Epithelial cell of prostate (primary cell): ENCODE data around the gene HERC3.

Experiments
- DNase-seq: peaks from one replicate; pipeline ENCODE4 v3.0.0-alpha.2; 2011; ENCODE audit warnings: low read depth, low spot score
- H3K27ac ChIP-seq: fragments of 450-650 bp; 2 replicates; pipeline ENCODE4 v1.5.1; 2017; ENCODE audit warnings: mild to moderate bottlenecking

HERC3 gene

DNA sequence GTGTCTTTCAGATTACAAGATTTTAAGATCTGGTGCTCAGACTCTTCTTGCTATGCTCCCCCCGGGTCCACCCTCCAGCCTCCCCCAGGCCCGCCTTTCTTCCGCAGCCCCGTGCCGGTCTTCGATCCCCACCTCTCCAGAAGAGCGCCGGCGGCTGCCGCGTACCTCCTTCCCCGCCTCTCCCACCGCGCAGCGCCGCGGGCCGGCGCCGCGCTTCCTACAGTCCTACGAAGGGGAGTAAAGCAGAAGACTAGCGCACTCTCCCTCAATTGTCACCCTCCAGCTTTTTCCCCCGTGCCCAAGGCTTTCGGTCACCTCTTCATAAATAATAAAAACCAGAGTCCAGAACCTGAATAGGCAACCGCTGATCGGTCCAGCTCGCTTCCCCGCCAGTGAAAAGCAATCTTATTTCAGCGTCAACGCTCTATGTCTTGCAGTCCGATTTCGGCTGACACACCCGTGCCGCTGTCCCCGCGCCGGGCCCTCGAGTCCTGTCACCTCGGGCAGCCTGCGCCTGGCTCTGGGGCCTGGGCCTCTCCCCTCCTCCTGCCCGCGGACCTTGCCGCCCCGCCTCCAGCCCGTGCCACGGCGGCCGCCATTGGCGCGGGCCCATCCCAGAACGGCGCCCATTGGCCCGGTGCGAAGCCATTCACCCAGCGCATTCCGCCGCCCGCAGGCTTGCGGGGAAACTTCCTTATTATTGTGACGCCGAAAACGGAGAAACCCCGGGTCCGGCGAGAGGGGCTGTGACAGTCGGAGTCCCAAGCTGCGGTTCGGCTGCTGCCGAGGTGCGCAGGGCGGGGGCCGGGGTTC lies at the start of gene HERC3:
TSS of gene HERC3 (plus strand) at position 694 of the 813 bp plus-strand sequence. CDS start 13,344 bp downstream, outside the sequence.
- DNase-seq: no peak
- H3K27ac ChIP-seq: peak within 1 kb of the TSS; percentile 81

DNA sequence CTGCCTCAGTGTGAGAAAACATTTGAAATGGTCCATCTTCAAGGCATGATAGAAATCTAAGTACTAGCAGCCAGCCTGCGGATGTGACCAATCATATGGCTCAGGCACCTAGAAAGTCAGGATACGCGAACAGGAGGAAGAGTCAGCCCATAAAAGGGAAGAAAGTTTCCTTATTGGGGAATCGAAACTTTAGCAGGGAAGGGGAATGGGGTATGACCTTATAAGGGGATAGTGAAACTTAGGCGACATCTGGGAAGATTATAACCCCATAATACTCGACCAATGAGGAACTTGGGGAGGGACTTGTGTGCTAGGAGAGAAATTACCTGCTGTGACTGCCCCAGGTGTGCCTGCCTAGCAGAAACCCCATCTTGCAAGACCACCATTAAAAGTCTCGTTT lies 42.5 kb upstream of the HERC3 start:
- H3K27ac ChIP-seq: no peak overlapping the region
- no peak for DNase-seq

DNA sequence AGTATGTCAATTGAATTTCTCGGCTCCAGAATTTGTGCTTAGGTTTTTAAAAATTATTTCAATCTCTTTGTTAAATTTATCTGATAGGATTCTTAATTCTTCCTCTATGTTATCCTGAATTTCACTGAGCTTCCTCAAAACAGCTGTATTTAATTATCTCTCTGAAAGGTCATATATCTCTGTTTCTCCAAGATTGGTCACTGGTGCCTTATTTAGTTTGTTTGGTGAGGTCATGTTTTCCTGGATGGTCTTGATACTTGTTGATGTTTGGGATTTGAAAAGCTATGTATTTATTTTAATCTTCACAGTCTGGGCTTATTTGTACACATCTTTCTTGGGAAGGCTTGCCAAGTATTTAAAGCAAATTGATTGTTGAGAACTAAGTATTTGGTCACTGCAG lies 24.7 kb upstream of the HERC3 start:
- no peak overlapping the region for H3K27ac ChIP-seq
- no peak for DNase-seq

DNA sequence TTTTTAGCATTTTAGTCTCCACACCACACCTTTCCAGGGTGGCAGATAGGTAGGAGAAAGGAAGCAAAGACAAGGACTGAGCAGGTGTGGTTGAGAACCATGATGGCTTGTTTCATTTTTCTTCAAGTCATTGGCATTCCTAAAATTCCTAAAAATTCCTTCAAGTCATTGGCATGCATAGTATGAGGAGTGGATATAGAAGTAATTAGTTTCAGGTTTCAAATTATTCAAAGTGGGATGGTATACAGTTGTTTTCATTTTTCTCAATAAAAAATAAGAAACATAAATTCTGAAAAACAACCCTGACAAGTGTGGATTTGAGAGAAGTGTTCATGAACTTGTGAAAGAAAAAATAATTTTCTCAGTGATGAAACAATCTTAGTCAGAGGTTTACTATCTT lies 22.3 kb upstream of the HERC3 start:
- H3K27ac ChIP-seq: no peak overlapping the region
- no peak for DNase-seq

DNA sequence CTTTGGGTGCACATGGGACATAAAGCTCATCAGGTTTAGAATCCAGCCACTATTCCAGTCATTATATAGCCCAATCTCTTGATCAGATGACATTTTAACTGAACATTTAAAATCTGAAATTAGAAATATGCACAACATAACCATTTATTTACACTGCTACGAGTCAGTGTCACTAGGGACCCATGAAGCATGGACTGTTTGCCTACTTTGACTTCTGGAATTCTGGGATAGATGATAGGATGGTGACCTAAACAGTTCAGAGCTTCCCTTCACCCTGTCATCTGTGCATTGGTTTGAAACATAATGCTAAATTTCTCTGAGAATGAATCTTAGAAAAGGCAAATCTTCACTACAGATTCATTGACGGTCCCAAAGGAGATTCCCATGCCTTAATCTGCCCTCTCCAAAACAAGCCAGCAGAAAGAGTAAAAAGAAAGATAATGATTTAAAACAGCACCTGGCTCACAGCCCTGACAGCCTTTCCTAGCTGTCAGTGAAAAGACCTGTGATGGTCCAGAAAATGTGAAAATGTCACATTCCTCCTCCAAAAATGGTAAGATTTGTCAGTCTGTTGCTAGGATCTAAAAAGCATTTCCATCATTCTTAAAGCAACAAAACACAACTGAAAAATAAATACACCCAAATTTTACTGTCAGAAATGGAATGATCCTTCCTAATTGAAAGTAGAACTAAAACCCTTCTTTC lies 18.9 kb upstream of the HERC3 start:
- no peak overlapping the region for H3K27ac ChIP-seq
- no peak for DNase-seq

DNA sequence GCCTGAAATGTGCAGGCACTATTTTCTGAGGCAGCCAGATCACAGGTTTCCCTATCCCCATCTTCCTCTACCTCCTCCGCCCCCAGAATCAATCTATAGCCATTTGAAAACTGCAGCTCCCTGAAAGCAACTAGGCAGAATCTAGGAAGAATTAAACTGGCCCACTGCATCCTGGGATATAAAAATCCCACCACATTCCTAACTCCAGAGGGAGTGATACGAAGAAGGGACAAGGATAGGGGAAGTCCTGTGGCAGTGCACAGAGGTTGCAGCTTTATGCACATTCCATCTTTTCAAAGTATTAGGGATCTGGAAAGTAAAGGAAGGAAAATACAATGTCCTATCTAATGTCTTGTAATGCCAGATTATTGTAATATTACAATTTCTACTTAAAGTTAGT lies 18.3 kb upstream of the HERC3 start:
- DNase-seq: no peak
- no peak overlapping the region for H3K27ac ChIP-seq

DNA sequence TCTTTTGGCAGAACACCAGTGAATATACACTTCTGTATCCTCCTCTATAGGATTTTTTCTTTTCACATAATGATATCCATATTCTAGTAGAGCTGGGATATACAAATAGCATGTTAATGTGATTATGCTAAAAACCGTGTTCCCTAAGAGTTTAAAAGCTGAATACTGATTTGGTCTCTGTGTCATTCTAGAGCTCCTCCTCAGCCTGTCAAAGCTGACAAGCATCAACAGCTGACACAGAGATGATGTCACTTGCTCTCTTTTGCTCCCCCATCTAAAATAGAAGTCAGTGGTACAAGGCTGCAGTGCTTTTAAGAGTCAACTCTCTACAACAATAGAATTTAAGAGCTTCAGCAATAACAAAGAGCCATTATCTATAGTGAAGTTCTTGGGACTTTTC lies 17.1 kb upstream of the HERC3 start:
- DNase-seq: no peak

DNA sequence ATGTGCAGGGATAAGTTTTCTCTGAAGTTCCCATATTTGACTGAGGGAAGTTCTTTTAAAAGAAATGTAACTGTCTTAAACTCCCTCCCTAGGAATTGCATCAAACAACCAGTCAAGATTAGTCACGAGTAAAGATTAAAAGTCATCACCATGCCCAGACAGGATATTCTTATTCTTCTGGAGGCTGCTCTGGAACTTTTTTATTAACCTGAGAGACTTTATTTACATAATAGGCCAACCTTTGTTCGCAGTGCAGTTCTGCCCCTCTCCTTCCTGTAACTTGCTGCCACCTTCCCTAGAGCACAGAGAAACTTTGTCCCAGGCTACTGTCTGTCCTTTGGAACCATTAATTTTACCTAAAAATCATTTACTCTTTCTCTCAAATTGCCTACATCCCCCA lies 9.8 kb upstream of the HERC3 start:
- H3K27ac ChIP-seq: peak overlapping the region; percentile 58
- no peak for DNase-seq

More for the DNA sequence above, 17.1 kb upstream of the HERC3 start:
- no peak overlapping the region for H3K27ac ChIP-seq

DNA sequence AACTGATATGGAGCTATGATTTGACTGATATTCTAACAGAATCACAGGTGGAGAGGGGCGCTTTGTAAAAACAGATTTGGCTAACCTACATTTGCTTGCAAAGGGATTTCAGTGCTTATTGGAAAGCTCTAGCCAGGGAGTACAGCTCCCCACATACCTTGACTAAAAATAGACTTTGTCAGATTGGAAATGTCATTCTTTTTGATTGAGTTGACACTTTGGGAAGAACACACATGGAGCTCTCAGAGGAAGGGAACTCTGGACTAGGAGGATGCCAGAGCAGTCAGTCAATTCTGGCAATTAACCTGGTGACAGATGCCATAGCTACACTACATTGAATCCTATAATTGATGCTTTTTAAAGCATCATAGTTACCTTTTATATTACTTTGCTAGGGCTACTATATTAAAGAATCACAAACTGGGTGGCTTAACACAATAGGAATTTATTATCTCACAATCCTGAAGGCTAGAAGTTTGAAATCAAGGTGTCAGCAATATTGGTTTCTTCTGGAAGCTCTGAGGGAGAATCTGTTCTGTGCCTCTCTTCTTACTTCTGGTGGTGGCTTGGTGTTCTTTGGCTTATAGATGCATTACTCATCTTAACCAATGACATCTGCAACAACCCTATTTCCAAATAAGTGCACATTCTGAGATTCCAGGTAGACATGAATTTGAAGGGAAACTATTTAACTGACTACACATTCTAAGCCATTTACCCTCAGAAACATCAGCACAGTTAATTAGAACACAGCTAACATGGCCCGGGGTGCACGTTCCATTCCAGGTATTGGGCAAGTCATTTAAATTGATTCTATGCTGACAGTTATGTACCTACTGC lies 8.4 kb upstream of the HERC3 start:
- no peak overlapping the region for H3K27ac ChIP-seq
- no peak for DNase-seq

DNA sequence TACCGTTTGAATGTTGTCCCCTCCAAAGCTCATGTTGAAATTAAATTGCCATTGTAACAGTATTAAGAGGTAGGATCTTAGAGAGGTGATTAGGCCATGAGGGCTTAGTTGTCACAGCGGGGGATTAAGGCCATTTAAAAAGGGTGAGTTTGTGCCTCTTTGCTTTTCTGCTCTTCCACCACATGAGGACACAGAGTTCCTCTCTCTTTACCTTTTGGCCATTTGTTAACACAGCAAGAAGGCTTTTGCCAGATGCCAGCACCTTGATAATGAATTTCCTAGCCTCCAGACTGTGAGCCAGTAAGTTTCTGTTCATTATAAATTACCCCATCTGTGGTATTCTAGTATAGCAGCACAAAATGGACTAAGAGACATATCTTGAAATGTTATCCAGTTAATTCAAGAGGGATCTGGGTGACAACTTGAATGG lies 7.8 kb upstream of the HERC3 start:
- no peak overlapping the region for H3K27ac ChIP-seq
- DNase-seq: no peak

DNA sequence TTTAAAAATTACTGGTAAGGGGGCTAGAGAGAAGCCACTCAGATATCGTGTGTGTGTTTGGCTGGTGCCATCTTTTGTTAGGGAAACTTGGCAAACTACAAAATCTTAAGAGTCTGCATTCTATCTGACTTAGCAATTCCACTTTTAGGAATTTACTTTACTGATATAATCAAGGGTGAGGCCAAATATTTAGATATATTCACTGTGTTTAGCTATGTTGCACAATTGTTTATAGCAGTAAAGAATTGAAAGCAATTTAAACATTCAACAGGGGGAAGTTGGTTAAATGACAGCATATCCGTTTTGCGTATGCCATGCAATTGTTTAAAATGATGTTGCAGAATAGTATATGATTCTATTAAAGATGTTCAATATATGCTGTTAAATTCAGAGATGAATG lies 6.4 kb upstream of the HERC3 start:
- no peak for DNase-seq

DNA sequence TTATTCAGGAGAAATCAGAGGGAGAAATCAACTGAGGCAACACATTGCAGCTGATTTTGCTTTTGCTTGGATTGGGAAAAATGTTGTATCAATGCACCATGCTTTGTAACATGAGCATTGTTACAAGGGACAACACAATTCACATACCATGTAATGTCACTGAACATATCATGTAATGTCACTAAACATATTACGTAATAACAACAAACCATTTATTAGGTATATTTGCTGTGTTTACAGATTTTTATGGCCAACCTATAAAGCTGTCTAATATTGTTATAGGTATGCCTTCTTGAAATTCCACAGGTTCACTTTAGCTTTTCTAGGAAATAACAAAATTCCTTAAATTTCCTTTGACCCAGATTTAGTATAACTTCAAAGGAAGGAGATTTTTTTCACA lies 5.0 kb upstream of the HERC3 start:
- H3K27ac ChIP-seq: no peak overlapping the region
- no peak for DNase-seq

More for the DNA sequence above, 6.4 kb upstream of the HERC3 start:
- no peak overlapping the region for H3K27ac ChIP-seq

DNA sequence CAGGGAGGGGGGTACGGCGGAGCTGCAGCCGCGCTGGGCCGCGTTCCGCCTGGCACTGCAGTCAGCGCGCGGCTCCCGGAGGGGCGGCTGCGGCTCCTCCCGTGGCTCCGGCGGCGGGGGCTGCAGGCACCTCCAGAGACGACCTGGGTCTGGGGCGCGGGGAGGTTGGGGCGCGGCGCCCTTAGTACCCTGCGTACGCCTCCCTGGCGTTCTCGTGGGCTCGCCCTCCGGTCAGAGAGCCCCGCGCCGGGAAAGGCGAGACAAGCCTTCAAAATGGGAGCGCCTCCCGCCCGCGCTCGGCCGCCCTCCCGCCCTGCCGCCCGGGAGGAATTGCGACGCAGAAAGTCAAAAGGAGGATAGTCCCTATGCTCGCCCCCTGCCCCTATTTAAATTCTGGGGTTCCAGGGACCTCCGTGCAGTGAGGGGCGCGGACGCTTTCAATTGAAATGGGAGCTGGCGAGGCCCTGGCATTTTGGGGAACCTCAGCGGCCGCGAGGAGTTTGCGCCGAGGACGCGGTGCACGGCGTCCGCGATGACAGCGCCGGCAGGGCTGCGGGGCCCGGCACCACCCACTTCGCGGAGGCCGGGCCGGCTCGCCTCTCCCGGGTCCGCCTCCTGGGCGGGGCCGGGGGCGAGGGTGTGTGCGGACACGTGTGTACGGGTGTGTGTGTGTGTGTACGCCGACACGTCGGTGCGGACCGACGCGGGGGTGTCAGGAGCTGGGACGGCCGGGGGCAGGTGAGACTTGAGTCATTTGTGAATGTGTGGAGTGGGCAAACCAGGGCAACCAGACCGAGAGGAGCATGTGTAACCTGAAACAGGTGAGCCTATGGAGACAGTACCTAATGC lies 544 bp downstream of the HERC3 start:
- peak overlapping the region; percentile 81 for H3K27ac ChIP-seq
- DNase-seq: peak; percentile 97

DNA sequence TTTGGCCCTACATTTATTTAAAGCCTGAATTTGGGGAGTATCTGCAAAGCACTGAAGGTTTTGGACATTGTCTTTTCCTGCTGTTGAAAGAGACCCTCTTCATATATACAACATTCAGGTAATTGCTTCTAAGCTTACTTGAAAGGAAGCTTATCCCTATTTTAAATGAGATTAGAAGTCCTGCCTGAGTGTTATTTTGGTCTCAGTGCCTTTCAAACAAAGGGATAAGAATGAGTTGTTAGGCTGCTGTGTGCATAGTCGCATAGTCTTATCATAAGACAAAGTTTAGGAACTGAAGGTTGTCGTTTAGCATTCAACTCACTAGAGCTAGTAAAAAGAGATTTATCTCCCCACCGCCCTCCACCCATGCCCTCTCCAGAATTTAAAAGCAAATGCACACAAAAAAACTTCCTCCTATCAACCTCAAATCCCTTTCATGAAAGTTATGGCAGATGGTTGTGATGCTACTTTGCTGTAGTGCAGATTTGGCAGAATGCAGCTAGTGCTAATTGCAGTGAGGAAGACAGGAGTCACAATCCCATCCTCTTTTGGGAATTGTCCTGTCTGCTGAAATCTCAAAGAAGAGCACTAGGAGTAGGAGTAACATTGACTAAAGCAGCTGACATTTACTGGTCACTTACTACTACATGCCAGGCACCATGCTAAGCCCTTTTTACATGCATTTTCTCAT lies 5.8 kb downstream of the HERC3 start:
- peak overlapping the region; percentile 99 for H3K27ac ChIP-seq

DNA sequence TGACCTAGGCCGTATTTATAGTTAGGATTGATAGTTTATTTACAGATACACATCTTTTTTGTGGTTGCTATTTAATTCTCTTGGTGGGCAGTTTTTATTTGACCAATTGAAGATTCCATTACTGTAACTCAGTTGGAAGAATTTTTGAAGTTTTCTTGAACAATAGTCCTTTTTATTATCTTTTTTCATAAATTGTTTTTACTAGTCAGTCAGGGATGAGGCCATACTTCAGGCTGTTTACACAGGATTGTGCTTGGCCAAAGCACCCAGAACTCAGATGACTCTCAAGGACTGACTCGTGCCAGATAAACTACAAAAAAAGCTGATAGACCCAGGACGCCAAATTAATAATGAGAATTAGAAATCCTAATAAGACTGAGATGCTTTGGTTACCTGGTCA lies 7.0 kb downstream of the HERC3 start:
- no peak for DNase-seq
- peak overlapping the region; percentile 99 for H3K27ac ChIP-seq

More for the DNA sequence above, 5.8 kb downstream of the HERC3 start:
- no peak for DNase-seq

DNA sequence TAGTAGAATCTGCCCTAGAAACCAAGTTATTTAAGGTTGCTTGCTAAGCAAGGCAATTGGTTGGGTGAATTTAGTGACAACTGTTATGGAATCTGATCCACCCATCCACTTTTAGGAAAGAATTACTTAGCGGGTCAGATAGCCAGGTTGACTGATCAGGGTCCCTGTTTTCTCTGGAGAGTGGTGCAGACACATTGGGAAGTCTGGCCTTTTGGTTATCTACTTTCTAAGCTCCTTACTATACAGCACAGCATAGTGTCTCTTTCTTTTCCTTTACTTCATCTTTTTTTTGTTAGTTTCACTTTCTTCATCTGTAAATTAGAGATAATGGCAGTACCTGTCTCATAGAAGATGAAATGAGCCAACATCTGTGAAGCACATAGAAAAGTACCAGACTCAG lies 7.4 kb downstream of the HERC3 start:
- no peak for DNase-seq
- H3K27ac ChIP-seq: peak overlapping the region; percentile 99

DNA sequence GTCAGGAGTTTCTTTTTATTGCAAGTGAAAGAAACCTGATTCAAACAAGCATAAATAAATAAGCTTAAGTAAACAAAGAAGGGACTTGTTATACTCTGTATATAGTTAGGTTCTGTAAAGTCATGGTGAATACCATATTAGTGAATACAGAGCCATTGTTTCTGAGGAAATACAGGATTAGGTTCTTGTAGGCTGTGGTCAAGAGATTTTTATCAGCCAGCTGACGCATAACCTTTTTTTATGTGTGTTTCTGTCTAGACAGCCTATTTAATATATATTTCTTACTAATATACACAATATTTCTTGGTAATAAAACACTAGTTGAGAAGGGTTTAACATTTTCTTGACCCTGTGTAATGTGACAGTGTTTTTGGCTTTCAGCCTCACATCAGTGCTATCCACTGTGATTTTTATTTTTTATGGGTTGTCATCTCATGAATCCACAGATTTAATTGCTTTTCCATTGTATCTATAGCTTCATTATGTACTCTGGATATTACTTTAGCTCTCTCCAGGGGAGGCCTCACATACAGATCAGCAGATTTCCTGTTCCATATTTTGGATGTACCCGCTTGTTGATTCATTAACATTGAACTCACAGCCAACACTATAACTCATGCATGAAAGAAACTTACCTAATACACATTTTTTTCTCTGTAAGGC lies 8.0 kb downstream of the HERC3 start:
- peak; percentile 95 for DNase-seq
- H3K27ac ChIP-seq: peak overlapping the region; percentile 99

DNA sequence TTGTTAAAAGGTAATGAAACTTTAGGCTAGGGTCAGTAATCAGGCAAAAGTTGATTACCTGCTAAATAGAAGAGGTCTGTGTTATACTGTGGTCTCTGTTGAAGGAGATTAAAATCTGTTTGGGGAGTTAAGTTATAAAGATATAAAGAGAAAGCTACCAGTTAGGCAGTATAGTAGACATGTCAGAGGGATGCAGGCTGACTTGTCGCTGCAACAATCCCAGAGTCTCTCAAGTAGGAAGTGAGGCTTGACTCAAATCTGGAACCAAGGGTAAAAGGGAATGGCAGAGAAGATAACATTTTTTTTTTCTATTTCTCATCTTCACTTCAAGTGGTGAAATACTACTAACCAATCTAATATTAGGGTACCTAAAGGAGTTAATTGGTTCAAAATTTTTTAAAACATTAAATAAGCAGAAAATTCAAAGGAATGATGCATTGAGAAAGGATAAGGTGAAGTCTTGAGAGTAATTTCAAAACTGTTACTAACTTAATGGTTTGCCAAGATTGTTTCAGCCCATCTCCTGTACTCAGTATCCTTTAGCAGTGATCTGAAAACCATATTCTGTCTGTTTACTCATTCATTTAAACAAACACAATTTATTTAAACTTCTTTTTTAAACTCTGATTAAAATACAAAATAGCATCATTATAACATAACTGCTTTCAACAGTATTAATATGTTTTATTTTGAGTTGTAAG lies 12.8 kb downstream of the HERC3 start:
- H3K27ac ChIP-seq: peak overlapping the region; percentile 100
- DNase-seq: no peak
